ENCODE results near the gene NECAP2.

GRCh38 chr1:16503494-16503893, 63.0 kb downstream of the NECAP2 start:
- TF ChIP-seq JUN (IDR thresholded peaks at IDR 0.05) (no peak), MYC (IDR thresholded peaks at IDR 0.05; ENCODE audit: borderline replicate concordance, low read length) (no peak), SREBF2 (IDR thresholded peaks at IDR 0.05) (no peak), NFE2L2 (conservative IDR thresholded peaks at IDR 0.05; ENCODE audit: low read length) (no peak), RCOR1 (IDR thresholded peaks at IDR 0.05; ENCODE audit: low read depth, low read length) (no peak), RFX5 (IDR thresholded peaks at IDR 0.05) (no peak), CTCF (IDR thresholded peaks at IDR 0.05) (no peak), ZSCAN20 (CRISPR knock-in tag; IDR thresholded peaks at IDR 0.05) (no peak), EP300 (IDR thresholded peaks at IDR 0.05) (no peak), POLR2A (IDR thresholded peaks at IDR 0.05; ENCODE audit: low read length) (no peak), MAFK (IDR thresholded peaks at IDR 0.05; ENCODE audit: partially characterized antibody) (no peak)
- TF ChIP-seq, protein P1, sequence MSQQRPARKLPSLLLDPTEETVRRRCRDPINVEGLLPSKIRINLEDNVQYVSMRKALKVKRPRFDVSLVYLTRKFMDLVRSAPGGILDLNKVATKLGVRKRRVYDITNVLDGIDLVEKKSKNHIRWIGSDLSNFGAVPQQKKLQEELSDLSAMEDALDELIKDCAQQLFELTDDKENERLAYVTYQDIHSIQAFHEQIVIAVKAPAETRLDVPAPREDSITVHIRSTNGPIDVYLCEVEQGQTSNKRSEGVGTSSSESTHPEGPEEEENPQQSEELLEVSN (IDR thresholded peaks at IDR 0.05; ENCODE audit: borderline replicate concordance, low read depth) = no peak

Measured in A549 (cell line).